GM19023 (cell line): Measurements from ENCODE around the gene RPL13.
A peak's percentile ranks its signal among the peaks of the same experiment; 100 is the strongest.
"Not testable (repeated sequence)": the region's sequence is repeated elsewhere in the genome, so short reads cannot be mapped to it uniquely, and the experiment has no call there.

Experiments
- ATAC-seq: cut with Tn5 transposase; IDR thresholded peaks from one replicate; pipeline ENCODE4 v1.9.1; 2021; ENCODE audit warnings: mild to moderate bottlenecking, moderate library complexity; ENCODE audit not compliant: unreplicated experiment

RPL13 gene

DNA sequence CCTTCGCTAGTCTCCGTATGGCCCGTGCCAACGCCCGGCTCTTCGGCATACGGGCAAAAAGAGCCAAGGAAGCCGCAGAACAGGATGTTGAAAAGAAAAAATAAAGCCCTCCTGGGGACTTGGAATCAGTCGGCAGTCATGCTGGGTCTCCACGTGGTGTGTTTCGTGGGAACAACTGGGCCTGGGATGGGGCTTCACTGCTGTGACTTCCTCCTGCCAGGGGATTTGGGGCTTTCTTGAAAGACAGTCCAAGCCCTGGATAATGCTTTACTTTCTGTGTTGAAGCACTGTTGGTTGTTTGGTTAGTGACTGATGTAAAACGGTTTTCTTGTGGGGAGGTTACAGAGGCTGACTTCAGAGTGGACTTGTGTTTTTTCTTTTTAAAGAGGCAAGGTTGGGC lies 2.5 kb downstream of the RPL13 start:
- no peak for ATAC-seq

DNA sequence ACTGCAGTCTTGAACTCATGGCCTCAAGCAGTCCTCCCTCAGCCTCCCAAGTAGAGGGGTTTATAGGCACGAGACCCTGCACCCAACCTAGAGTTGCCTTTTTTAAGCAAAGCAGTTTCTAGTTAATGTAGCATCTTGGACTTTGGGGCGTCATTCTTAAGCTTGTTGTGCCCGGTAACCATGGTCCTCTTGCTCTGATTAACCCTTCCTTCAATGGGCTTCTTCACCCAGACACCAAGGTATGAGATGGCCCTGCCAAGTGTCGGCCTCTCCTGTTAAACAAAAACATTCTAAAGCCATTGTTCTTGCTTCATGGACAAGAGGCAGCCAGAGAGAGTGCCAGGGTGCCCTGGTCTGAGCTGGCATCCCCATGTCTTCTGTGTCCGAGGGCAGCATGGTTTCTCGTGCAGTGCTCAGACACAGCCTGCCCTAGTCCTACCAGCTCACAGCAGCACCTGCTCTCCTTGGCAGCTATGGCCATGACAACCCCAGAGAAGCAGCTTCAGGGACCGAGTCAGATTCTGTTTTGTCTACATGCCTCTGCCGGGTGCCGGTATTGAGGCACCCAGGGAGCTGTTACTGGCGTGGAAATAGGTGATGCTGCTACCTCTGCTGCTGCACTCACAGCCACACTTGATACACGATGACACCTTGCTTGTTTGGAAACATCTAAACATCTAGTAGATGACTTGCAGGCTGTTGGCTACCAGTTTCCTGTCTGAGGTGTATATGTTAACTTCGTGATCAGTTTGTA lies 3.3 kb downstream of the RPL13 start:
- no peak for ATAC-seq

DNA sequence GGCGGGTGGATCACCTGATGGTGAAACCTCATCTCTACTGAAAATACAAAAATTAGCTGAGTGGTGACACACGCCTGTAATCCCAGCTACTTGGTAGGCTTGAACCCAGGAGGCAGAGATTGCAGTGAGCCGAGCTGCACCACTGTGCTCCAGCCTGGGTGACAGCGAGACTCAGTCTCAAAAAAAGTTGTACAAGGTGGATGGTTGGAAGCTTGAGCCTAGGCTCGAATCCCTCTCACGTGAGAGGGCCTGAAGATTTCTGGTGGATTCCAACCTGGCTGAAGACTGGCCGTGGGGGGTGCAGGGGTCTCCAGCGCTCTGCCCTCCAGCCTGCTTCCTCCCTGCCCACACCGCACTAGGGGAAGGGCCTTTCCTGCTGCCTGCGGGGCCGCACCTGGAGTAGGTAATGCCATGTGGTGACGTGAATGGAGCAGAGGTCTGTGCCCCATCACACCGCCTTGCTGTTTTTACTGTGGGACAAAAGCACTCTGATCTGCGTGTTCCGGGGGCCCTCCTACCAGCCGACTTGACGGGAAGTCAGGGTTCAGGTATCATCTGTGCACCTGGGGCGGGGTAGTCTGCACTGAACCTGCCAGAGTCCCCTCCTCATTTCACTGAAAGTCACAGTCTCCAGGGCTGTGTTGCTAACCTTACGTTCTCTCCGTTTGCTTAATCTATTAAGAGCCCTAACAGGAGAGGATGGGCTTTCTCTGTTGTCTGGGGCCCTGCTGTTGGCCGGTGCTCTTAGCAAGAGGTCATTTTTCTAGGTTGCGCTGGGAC lies 4.2 kb downstream of the RPL13 start:
- no peak for ATAC-seq

DNA sequence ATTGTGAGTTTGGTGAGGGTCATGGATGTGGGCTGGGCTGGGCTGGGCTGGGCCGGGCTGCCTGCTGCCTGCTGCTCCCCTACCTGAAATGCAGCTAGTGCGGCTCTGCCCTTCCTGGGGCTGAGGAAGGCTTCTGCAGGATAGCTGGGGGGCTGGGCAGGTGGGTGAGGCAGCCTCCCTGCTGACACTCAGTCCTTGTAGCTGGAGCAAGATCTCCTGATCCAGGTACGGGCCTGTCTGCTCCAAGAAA lies 4.7 kb downstream of the RPL13 start:
- ATAC-seq: no peak

DNA sequence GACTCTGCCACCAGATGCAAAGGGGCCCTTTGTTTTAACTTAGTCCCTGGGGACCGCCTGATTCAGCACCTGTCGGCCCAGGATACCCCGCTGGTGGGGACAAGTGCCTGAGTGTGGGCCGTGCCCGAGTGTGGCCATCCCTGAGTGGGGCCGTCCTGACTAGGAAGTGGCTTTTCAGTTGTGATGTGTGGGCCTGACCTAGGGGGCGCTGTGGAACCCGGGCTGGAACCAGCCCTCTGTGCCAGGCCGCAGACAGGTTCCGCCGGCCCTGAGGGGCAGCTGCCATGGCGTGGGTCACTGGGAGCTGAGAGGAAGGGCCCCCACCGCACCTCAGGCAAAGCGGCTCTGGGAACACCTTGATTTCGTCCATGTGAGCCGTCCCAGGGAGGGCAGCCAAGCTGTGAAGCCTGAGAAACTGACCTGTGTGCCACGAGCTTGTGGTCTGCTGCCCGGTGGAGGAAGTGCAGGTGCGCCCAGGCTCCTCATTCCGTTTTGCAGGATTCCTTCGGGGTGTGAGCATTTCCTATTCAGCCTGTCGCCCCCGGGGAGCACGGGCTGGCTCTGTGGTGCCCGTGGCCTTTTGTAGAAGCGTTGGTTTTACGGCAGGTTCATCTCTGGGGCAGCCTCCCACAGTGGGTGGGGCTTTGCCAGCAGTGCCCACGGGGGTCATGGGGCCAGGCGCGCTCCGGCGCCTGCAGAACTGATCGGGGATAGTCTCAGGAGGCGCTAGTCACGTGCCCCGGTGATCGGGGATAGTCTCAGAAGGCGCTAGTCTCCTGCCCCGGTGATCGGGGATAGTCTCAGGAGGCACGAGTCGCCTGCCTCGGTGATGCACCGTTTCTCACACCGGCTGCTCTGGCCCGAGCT lies 5.3 kb downstream of the RPL13 start:
- ATAC-seq: no peak

DNA sequence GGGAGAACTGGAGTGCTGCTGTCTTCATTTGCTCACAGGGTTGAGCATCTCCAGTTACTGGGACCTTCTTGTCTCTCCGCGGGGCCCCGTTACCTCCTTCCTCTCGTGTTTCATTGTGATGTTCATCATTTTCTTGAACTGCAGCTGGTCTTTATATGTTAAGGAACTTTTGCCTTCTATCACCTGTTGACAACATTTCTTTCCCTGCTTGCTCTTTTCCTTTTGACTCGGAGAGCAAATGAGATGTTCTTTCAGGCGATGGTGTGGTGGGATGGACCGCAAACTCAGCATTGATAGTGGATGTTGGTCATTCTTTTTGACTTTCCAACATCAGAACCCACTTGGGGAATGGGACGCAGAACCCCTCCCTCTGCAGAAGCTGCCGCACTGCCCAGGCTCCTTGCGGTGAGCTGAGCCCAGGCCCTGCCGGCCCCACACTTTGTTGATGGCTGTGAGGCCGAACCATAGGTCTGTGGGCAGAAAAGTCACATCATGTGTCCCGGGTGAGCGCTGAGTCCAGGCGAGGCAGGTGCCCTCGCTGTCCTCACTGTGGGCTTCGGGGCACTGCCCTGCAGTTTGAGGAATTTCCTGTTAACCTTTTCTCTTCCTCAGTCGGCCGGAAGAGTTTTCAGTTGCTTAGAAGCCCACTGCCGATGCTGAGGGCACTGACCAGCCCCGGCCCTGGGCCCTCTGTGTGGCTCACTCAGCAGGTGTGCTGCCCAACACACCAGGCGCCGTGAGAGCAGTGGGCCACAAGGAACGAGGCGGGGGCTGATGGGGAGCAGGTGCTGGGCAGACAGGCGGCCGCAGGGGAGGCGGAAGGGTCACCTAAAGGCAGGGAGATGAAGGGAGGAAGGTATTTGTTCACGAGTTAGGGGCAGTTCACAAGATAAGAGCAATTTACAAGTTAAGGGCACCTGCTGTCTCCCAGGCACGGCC lies 7.4 kb downstream of the RPL13 start:
- no peak for ATAC-seq

DNA sequence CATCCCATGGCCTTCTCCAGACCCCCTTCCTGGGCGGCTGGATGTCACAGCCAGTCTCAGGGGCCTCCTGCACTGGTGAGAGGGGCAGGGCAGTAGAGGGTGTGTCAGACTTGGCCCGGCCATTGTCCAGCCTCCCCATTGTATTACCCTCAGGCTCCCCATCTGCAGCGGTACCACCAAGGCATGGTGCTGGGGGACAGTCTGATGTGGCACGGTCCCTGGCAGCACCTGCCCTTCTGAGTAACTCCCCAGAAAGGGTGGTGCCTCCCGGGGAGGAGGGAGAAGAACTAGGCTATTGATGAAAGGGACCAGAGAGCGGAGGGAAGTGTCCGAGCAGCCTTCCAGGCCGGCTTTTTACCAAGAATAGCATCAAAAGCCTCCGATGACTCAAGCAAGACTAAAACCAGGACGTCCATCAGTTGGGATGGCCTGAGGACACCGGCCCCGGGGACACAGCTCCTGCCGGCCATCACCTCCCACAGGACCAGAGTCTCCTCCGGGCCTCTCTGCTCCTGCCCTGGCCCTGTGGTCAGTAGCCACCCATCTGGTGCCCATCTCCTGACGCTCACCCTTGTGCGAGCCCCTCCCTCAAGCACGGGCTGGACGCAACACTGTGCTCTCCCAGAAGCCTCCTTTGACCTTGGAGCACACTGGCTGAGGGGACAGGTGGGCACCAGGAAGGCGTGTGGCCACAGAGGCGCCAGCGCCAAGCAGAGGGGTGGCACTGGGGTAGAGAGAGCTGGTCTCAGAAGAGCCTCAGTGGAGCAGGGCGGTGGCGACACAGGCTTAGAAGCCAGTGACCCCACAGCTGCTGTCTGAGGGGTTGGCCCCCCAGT lies 9.2 kb downstream of the RPL13 start:
- no peak for ATAC-seq

DNA sequence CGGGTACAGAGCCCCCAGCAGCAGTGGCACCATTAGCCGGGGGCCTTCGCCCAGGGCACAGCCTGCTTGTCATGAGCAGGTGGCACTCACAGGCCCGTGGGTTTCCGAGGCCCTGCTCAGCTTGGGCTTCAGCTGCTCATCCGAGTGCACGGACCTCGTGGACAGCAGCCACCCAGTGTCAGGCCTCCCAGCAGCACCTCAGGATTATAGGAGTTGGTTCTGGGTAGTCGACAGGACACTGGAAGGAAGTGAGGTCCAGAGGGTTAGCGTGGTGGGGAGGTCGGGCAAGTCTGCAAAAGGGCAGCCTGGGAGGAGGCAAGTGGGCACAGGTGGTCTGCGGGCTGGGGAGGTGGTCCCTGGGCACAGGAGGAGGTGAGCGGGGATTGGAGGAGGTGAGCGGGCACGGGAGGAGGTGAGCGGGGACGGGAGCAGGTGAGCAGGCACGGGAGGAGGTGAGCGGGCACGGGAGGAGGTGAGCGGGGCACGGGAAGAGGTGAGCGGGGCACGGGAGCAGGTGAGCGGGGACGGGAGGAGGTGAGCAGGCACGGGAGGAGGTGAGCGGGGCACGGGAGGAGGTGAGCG lies 10.0 kb downstream of the RPL13 start:
- ATAC-seq: no peak

DNA sequence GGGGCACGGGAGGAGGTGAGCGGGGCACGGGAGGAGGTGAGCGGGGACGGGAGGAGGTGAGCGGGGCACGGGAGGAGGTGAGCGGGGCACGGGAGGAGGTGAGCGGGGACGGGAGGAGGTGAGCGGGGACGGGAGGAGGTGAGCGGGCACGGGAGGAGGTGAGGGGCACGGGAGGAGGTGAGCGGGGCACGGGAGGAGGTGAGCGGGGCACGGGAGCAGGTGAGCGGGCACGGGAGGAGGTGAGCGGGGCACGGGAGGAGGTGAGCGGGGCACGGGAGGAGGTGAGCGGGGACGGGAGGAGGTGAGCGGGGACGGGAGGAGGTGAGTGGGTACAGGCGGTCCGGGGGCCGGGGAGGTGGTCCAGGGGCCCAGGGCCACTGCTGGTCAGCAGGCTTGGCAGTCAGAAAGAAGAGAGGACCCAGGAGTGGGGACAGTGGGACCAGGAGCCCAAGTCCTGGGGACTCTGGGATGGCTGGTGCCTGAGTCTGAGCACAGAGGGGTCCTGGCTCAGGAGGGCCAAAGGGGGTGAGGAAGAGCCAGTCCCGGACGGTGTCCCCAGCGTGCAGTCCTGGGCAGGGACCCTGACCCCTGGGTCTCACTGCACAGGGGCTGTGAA lies 10.6 kb downstream of the RPL13 start:
- not testable (repeated sequence) for ATAC-seq

DNA sequence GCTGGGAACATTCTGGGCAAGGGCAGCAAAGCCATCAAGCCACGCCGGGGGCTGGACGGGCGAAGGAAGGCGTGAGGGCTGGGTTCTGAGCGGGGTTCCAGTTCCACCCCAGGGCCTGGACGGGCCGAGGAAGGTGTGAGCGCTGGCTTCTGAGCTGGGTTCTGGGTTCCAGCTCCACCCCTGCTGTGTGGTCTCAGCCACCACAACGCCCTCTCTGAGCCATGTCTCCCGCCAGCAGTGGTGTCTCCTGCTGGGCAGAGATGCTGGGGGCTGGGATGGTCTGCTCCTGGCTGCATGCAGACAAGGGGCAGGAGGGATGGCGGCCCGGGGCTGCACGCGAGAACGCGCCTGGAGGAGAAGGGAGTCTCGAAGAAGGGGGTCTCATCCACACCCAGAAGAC lies 11.2 kb downstream of the RPL13 start:
- no peak for ATAC-seq

DNA sequence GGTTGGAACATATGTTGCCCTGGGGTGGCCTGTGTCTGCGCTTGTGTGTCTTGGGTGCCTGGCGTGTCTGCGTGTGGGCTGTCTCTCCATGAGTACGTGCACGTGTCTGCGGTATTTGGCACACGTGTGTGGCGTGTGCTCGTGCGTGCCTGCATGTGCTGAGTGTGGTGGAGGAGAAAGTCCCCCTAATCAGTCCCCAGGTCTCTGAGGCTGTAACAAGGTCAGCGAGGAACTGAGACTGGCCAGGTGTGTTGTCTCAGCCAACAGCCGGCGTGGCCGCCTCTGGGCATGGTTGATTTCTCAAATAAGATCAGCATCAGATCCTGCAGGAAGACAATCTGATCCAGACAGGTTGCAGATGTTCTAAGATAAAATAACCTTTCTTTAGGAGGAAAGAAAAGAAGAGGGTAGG lies 11.6 kb downstream of the RPL13 start:
- no peak for ATAC-seq

DNA sequence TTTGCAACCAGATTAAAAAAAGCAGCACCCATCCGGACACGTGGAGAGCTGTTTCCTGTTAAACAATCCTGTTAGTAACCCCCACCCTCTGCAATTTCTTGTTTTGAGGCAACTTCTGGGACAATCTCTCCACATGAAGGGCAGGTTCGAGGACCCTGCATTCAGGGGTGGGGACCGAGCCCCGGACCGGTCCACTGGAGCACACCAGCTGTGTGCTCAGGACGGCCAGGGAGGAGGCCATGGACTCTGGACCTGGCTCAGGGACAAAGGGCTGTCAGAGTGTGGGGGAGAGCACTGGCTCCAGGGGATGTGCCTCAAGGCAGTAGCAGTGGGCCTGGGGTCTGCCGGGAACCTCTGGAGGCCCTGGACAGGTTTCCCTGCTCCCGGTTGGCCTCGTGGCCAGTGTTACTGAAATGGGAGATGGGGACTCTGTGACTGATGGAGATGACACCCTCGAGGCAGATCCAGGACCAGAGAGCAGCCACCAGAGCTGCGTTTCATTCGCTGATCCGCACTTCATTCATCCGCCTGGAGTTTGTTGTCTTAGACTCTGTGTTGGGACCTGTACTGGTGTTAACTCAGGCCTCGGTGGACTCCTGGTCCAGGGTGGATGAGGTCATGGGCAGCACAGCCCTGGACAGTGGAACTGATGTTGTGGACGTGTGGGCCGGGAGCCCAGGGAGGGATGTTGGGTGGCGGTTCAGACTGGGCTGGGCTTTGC lies 12.2 kb downstream of the RPL13 start:
- no peak for ATAC-seq

DNA sequence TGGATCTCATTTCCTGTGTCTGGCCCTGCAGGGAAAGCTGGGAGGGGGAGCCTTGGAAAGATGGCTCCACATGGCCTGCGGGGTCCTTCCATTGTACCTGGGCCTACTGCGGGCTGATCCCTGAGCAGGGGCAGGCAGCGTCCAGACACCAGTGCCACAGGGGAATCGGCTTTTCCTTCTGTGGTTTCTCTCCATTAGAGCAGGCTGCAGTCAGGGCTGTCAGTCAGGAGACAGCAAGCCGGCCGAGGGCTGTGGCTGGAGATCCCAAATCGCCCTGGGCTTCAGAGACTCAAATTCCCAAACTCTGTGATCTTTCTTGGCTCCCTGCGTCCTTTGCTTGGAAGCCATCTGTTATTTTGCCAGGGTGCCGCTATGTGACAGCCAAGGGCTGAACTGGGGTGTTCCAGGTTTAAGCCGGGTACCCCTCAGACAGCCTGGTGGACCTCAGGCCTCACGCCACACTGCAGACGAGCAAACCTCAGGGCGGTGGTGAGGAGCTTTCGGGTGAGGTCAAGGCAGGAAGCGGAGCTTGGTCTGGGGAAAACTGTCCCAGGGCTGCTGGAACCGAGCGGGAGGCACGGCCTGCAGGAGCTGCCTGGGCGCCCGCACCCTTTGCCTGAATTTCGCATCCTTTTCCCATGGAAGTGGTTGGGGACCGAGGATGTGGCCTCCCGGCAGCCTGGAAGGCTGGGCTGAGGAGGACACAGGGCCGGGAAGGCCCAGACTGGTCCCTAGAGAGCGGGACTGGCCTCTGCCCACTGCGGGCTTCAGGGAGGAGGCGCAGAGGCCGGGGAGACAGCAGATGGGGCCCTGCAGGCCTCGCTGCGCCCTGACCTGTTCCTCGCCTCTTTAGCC lies 13.6 kb downstream of the RPL13 start:
- no peak for ATAC-seq

DNA sequence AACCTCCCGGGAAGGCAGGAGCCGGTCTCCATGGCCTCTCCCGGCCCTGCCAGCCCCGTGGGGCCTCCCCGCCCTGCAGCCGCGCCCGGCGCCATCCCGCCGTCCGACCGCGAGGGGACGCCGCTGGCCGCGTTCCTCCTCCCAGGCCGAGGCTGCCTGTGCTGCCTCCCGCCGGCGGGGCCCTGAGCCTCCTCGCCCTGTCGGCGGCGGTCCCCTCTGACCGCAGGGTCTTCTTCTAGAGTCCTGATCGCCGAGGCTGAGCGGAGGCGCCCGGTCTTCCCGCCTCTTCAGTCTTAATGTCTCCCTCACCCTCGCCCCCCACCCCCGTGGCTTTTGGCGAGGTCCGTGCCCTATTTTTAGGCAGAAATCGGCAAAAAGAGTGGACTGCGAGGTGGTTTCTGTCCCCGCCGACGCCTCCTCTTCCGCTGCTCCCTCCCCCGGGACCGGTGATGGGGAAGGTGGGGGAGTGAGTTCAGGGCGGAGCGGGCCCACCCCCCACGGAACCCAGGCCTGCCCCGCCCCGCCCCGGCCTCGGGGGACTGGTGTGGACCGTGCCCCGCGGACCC lies 14.3 kb downstream of the RPL13 start:
- peak; percentile 48 for ATAC-seq

DNA sequence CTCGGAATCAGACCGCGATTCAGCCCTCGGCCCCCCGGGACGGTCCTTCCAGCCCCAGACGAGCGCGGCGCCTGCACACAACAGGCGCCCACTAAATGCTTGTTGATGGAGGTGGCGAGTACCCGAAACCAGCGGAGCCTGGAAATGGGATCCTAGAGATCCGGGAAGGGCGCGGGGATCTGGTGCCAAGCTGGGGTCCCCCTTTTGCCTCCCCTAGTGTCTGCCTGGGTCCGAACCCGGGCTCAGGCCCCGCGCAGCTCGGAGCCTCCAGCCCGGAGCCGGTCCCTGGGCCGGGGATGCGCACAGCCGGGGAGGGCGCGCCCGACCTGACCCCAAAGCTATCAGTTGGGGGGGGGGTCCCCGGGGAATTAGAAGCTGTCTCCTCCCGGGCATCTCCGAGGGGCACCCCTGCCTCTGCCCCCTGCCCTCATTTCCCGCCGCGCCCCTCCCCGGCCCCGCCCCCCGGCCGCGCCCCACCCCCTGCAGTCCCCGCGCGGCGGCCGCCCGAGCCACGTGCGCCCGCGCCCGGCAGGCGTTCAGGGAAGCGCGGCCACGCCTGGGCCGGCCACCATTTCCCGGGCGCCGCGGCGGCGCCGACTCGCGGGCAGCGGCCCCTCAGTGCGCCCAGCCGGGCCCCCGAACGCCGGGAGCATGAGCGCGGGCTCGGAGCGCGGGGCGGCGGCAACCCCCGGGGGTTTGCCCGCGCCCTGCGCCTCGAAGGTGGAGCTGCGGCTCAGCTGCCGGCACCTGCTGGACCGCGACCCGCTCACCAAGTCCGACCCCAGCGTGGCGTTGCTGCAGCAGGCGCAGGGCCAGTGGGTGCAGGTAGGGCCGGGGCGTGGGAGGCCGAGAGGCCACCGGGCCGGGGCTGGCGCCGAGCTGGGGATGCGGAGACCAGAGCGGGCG lies 15.0 kb downstream of the RPL13 start, which contains the start of gene CPNE7:
Gene CPNE7 (plus strand): TSS at position 512 of the 906 bp plus-strand sequence. CDS start 140 bp downstream, at position 652.
- no peak for ATAC-seq
